ENCODE data around the gene ZBTB40. TPM values are rescaled to one million over a fixed set of nuclear protein-coding genes. Genes with fewer than 3 reads are reported as not detected.

The ZBTB40 gene
- total RNA-seq, 1 experiment from 2014 or later: 16.3 TPM

- H3K36me3 Mint-ChIP-seq (ENCODE audit: insufficient read depth in 1 of 3, low read depth in 3 of 3): no peaks in the 10 kb centered on the region
- no CpG with 5 or more reads among the region's 4 CpGs for WGBS (ENCODE audit: extremely low coverage, insufficient read length, low lambda C conversion rate)
- H2BK12ac ChIP-seq (ENCODE audit: insufficient read length, low read depth, low read length): no peak overlapping the region
- no peak overlapping the region; a peak in 1 of 5 replicates for H3K4me3 Mint-ChIP-seq
- peaks cover 20 to 26% of the 10 kb centered on the region in 2 experiments for H3K4me1 Mint-ChIP-seq
- H3K14ac ChIP-seq (ENCODE audit: insufficient read depth, low read length): no peak overlapping the region
- H3K27ac ChIP-seq (ENCODE audit: insufficient read length, low read depth, low read length): no peak overlapping the region
- no peak for TF ChIP-seq CTCF (conservative IDR thresholded peaks at IDR 0.05)
- no peaks in the 10 kb centered on the region for H3K9me3 ChIP-seq (ENCODE audit: control insufficient read depth, low read depth, low read length)
- no peak overlapping the region for H2BK15ac ChIP-seq (ENCODE audit: low read depth, low read length)
- peak overlapping the region in 1 of 3 experiments; percentile 82; a peak in 1 of 7 replicates for H3K27ac Mint-ChIP-seq
- H2AK5ac ChIP-seq (ENCODE audit: insufficient read length, low read length): no peak overlapping the region
- no peak overlapping the region for H3K18ac ChIP-seq (ENCODE audit: insufficient read length, low read depth, low read length)
- H3K27me3 Mint-ChIP-seq (ENCODE audit: low read depth): no peaks in the 10 kb centered on the region
- DNase-seq: no peak
- no peak overlapping the region for H4K8ac ChIP-seq (replicated peaks; ENCODE audit: insufficient read length, low read depth, low read length)
- no peak overlapping the region for H2BK120ac ChIP-seq (ENCODE audit: low read depth, low read length, poor library complexity, severe bottlenecking)
- H3K4me2 ChIP-seq (ENCODE audit: insufficient read depth, insufficient read length, low read length): no peak overlapping the region
- no peak overlapping the region for H3K23ac ChIP-seq (ENCODE audit: insufficient read length, low read depth, low read length)
- no peak overlapping the region for H3K4ac ChIP-seq (ENCODE audit: low read depth, low read length)
- no peaks in the 10 kb centered on the region; the same call in 1 of the 2 replicates for H3K79me2 ChIP-seq (ENCODE audit: insufficient read depth, low read length)
- no peak overlapping the region for H4K5ac ChIP-seq (ENCODE audit: insufficient read length, low read depth, low read length)
- no peaks in the 10 kb centered on the region for H3K9me3 Mint-ChIP-seq
- peaks cover 6% of the 10 kb centered on the region for H3K23me2 ChIP-seq (ENCODE audit: insufficient read length, low read depth, low read length, poor library complexity, severe bottlenecking)
- no peak overlapping the region for H3K9ac ChIP-seq (ENCODE audit: extremely low read depth, insufficient read length, low read length)
- H3T11ph ChIP-seq (ENCODE audit: low read length): no peak overlapping the region
- no peaks in the 10 kb centered on the region for H3K79me1 ChIP-seq (ENCODE audit: insufficient read depth, low read depth, low read length, poor library complexity, severe bottlenecking)
- H3K56ac ChIP-seq (ENCODE audit: insufficient read length, low read depth, low read length): no peak overlapping the region
- no peak overlapping the region for H4K91ac ChIP-seq (ENCODE audit: insufficient read length, low read depth, low read length)
- H2BK20ac ChIP-seq (ENCODE audit: low read depth, low read length, poor library complexity, severe bottlenecking): no peak overlapping the region
- peaks cover 6% of the 10 kb centered on the region; the same call in 1 of the 2 replicates for H3K4me1 ChIP-seq (ENCODE audit: insufficient read depth, low read length)
- no peaks in the 10 kb centered on the region for H4K20me1 ChIP-seq (ENCODE audit: control insufficient read depth, insufficient read depth, insufficient read length)
- H2AFZ ChIP-seq (ENCODE audit: low read length): no peak overlapping the region
- H3K27me3 ChIP-seq (ENCODE audit: insufficient read depth, low read length): no peaks in the 10 kb centered on the region; the same call in 1 of the 2 replicates
- no peak overlapping the region for H2BK5ac ChIP-seq (ENCODE audit: insufficient read length, low read length)
These were observed 2.9 kb downstream of the ZBTB40 start for GRCh38 chr1:22454476-22455056.
